ENCODE data around the gene ADCY1. TPM values are rescaled to one million over a fixed set of nuclear protein-coding genes. Genes with fewer than 3 reads are reported as not detected.

The ADCY1 gene
- total and polyA plus RNA-seq, 8 donors: 0.55 to 2.8 (median 2.5) TPM

DNA sequence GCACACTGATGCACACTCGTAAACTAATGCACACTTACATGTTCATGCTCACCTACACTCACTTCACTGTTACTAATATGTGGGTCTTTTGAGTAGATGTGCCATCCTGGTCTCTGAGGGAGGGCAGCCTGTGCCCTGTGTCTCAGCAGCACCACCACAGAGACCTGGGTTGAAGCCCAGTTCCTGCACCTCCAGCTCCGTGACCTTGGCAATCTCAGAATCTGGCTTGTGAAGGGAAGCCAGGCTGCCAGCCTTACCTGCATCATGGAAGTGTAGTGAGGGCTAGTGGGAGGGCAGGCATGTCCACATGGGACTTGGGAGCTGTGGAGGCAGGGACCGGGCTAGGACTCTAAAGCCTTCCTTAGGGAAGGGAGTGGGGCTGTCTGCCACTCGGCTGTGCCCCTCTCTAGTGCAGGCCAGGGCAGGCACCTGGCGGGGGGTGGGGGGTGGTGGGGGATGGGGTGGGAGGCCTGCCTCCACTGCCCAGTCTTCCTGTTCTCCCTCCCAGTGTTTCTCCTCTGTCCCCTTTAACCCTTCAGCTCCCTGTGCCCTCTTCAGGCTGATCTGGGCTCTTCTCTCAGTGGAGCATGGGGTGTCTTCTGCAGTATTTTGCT lies 8.1 kb downstream of the ADCY1 start:
- ATAC-seq (no peak), DNase-seq (no peak)
- Histone ChIP-seq H3K27ac (no peak overlapping the region), H3K27me3 (peaks cover 0 to 28% of the 10 kb centered on the region in 2 donors), H3K36me3 (no peaks in the 10 kb centered on the region), H3K4me3 (no peak overlapping the region), H3K9me3 (no peaks in the 10 kb centered on the region), H3K4me1 (no peaks in the 10 kb centered on the region)
- TF ChIP-seq, protein P1, sequence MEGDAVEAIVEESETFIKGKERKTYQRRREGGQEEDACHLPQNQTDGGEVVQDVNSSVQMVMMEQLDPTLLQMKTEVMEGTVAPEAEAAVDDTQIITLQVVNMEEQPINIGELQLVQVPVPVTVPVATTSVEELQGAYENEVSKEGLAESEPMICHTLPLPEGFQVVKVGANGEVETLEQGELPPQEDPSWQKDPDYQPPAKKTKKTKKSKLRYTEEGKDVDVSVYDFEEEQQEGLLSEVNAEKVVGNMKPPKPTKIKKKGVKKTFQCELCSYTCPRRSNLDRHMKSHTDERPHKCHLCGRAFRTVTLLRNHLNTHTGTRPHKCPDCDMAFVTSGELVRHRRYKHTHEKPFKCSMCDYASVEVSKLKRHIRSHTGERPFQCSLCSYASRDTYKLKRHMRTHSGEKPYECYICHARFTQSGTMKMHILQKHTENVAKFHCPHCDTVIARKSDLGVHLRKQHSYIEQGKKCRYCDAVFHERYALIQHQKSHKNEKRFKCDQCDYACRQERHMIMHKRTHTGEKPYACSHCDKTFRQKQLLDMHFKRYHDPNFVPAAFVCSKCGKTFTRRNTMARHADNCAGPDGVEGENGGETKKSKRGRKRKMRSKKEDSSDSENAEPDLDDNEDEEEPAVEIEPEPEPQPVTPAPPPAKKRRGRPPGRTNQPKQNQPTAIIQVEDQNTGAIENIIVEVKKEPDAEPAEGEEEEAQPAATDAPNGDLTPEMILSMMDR (IDR thresholded peaks at IDR 0.05): no peak
- intact Hi-C loops (cut with DNase I): no loop called here

DNA sequence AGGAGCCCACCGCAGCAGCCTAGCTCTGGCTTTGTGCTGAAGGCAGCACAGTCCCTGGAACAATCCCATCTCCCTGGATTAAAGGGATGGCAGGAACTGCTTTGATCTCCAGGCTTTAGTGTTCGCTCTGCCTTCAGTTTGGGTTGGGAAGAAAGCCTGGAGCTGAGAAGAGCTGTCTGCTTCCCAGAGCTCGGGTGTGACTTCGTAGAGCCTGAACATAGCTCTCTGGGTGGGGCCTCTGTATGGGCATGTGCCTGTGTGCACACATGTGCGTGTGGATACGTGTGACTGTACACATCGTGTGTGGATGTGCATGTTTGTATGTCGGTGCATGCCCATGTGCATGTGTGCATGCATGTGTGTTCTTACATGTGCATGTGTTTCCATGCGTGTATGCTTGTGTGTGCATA lies 8.7 kb downstream of the ADCY1 start:
- H3K27me3 ChIP-seq: peaks cover 0 to 22% of the 10 kb centered on the region in 2 donors
- no peak overlapping the region for H3K27ac ChIP-seq
- DNase-seq (no peak), ATAC-seq (no peak)
- H3K4me1 ChIP-seq: no peaks in the 10 kb centered on the region
- no peaks in the 10 kb centered on the region for H3K36me3 ChIP-seq
- intact Hi-C loops (cut with DNase I): no loop called here
- no peaks in the 10 kb centered on the region for H3K9me3 ChIP-seq
- TF ChIP-seq, protein P1 (IDR thresholded peaks at IDR 0.05): no peak
- no peak overlapping the region for H3K4me3 ChIP-seq

DNA sequence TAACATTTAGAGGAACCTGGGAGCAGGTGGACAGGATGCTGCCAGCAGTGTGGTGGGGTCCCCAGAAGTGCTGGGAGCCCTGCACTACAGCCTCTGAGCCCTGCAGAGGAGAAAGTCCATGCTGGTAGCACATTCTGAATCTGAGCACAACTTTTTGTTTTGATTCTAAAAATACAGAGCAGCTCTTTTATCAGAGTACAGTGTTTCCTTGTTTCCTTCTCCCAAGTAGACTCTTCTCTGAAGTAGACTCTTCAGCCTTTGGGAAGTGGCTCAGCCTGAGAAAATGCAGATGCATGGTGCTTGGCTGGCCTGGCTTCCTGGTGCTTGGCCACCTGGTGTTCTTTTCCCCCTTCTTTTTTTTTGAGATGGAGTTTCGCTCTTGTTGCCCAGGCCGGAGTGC lies 9.1 kb downstream of the ADCY1 start:
- no peak for DNase-seq
- peak; percentile 75 for ATAC-seq

DNA sequence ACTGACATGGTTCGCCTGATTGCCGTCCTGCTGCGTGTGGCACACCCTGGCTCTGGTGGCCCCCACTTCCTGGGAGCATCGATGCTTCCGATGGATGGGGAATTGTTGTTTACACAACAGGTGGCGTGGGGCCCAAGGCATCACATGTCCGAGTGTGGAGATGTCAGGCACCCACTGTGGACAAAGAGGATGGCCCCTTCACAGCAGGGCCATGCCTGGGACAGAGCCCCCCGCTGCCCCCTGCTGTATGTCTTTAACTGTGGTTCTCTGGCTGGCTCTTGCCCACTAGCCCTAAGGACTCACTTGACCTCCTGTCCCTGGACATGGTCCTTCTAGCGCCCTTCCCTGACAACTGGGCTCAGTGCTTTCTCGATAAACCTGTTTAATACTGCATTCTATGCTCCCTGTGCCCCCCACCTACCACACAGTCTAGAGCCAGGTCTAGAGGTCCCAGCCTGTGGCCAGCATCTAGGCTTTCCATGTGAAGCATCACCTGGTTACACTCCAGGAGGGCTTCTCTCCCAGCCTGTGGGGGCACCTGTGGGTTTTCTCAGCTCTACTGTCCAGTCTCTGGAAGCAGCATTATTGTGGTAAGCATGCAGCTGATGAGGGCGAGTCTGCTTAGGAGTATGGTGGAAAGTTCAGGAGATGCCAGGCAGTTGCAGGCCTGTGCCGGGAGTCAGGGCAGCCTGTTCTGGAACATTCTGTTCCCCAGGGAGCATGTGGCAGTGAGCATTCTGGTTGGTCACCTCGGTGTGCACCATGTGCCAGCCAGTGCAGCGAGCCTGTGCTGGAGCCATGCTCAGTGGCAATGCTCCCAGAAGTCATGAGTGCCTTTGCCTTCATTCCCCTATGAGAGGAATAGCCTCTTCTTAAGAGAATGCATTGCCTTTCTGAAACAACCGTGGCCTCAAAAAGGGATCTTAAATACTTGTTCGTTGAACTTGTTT lies 10.4 kb downstream of the ADCY1 start:
- ATAC-seq (no peak), DNase-seq (no peak)
- H3K27me3 ChIP-seq: peaks cover 0 to 13% of the 10 kb centered on the region in 2 donors
- no peaks in the 10 kb centered on the region for H3K4me1 ChIP-seq
- no peaks in the 10 kb centered on the region for H3K9me3 ChIP-seq
- no peak overlapping the region for H3K27ac ChIP-seq
- intact Hi-C loops (cut with DNase I): no loop called here
- TF ChIP-seq, protein P1 (IDR thresholded peaks at IDR 0.05): no peak
- no peak overlapping the region for H3K4me3 ChIP-seq
- H3K36me3 ChIP-seq: no peaks in the 10 kb centered on the region

More for the DNA sequence above, 9.1 kb downstream of the ADCY1 start:
- intact Hi-C loops (cut with DNase I): no loop called here
- peaks cover 0 to 18% of the 10 kb centered on the region in 2 donors for H3K27me3 ChIP-seq
- TF ChIP-seq, protein P1 (IDR thresholded peaks at IDR 0.05): no peak
- H3K9me3 ChIP-seq: no peaks in the 10 kb centered on the region
- H3K4me3 ChIP-seq: no peak overlapping the region
- H3K27ac ChIP-seq: no peak overlapping the region
- no peaks in the 10 kb centered on the region for H3K36me3 ChIP-seq
- H3K4me1 ChIP-seq: no peaks in the 10 kb centered on the region

DNA sequence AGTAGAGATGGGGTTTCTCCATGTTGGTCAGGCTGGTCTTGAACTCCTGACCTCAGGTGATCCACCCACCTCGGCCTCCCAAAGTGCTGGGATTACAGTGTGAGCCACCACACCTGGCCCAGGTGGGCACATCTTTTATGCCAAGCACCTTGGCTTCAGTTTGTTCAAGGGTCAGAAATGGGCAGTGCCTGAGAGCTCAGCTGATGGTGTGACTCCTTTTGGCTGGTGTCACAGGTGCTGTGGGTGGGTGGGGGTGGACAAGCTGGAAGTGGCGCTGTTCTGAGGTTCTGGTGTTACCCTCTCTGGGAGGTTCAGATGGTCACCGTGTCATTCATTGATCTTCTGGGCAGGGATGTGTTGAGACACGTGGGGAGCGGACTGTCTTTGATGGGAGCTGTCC lies 11.5 kb downstream of the ADCY1 start:
- no peaks in the 10 kb centered on the region for H3K9me3 ChIP-seq
- ATAC-seq: no peak
- TF ChIP-seq, protein P1 (IDR thresholded peaks at IDR 0.05): no peak
- intact Hi-C loops (cut with DNase I): no loop called here
- H3K27me3 ChIP-seq: peaks cover 0 to 5% of the 10 kb centered on the region in 2 donors
- no peaks in the 10 kb centered on the region for H3K4me1 ChIP-seq
- H3K4me3 ChIP-seq: no peak overlapping the region
- DNase-seq: no peak
- H3K27ac ChIP-seq: no peak overlapping the region
- no peaks in the 10 kb centered on the region for H3K36me3 ChIP-seq
